Measurements from ENCODE around the gene OPA3. TPM values are rescaled to one million over a fixed set of nuclear protein-coding genes. Genes with fewer than 3 reads are reported as not detected.
"Not testable (repeated sequence)": the region's sequence is repeated elsewhere in the genome, so short reads cannot be mapped to it uniquely, and the experiment has no call there.

The OPA3 gene
- total and polyA plus RNA-seq, 2 experiments from 2014 or later = 13.7 to 26.7 TPM

DNA sequence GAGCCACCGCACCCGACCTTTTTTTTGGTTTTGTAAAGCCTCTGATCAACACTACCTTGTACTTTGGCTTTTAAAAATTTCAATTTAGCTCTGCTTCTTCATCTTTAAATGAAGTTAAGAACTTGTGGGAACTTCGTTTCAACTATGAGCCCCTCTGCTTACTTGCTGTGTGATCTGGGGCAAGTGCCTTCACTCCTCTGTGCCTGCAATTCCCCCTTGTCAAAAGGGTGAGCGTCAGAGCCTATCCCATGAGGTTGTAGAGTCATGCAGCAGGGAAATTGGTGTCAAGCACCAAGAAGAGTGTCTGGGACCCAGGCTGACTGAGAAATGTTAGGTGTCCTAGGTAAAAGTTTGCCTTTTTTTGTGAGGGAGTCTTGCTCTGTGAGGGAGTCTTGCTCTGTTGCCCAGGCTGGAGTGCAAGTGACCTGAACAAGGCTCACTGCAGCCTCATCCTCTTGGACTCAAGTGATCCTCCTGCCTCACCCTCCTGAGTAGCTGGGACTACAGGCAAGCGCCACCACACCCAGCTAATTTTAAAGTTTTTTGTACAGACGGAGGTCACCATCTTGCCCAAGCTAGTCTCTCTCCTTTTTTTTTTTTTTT lies 71.6 kb downstream of the OPA3 start:
- TF ChIP-seq, protein P1, sequence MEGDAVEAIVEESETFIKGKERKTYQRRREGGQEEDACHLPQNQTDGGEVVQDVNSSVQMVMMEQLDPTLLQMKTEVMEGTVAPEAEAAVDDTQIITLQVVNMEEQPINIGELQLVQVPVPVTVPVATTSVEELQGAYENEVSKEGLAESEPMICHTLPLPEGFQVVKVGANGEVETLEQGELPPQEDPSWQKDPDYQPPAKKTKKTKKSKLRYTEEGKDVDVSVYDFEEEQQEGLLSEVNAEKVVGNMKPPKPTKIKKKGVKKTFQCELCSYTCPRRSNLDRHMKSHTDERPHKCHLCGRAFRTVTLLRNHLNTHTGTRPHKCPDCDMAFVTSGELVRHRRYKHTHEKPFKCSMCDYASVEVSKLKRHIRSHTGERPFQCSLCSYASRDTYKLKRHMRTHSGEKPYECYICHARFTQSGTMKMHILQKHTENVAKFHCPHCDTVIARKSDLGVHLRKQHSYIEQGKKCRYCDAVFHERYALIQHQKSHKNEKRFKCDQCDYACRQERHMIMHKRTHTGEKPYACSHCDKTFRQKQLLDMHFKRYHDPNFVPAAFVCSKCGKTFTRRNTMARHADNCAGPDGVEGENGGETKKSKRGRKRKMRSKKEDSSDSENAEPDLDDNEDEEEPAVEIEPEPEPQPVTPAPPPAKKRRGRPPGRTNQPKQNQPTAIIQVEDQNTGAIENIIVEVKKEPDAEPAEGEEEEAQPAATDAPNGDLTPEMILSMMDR (IDR thresholded peaks at IDR 0.05; ENCODE audit: low read depth, low read length) = no peak
- Histone ChIP-seq H3K36me3 (peaks cover 3% of the 10 kb centered on the region), H3K4me1 (ENCODE audit: low read depth) (no peaks in the 10 kb centered on the region), H3K27ac (peak overlapping the region; percentile 1), H3K4me3 (no peak overlapping the region), H3K27me3 (no peaks in the 10 kb centered on the region), H3K9me3 (ENCODE audit: low read depth) (no peaks in the 10 kb centered on the region)
- no peak for DNase-seq (ENCODE audit: low read depth in 1 of 2, low spot score in 1 of 2)

DNA sequence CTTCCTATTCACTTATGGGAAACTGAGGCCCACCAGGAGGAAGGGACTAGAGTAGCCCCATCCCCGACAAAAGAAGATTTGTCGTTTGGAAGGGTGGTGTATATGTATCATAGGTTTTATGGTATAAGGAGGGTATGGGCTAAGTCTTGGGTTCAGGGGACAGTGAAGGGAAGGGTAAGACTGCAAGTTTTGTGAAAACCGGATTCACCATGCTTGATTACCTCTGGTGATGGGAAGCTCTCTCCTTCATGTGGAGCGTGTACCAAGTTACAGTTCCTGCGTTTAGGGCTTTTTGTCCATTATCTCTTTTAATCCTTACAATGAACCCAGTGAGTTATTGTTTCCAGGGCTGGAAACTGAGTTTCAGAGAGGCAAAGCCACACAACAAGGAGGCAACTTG lies 73.5 kb downstream of the OPA3 start:
- Histone ChIP-seq H3K9me3 (ENCODE audit: low read depth) (no peaks in the 10 kb centered on the region), H3K4me1 (ENCODE audit: low read depth) (no peaks in the 10 kb centered on the region), H3K36me3 (no peaks in the 10 kb centered on the region), H3K4me3 (no peak overlapping the region), H3K27me3 (no peaks in the 10 kb centered on the region), H3K27ac (no peak overlapping the region)
- TF ChIP-seq, protein P1 (IDR thresholded peaks at IDR 0.05; ENCODE audit: low read depth, low read length) = no peak
- no peak for DNase-seq (ENCODE audit: low read depth in 1 of 2, low spot score in 1 of 2)

DNA sequence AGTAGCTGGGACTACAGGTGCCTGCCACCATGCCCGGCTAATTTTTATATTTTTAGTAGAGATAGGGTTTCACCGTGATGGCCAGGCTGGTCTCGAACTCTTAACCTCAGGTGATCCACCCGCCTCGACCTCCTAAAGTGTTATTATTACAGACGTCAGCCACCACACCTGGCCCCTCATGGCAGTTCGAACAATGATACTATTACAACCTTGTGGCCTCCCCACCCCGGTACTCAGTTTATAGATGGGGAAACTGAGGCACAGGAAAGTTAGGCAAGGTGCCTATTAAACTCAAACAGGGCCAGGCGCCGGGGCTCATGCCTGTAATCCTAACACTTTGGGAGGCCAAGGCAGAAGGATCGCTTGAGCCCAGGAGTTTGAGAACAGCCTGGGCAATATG lies 74.2 kb downstream of the OPA3 start:
- H3K4me1 ChIP-seq (ENCODE audit: low read depth); H3K27ac ChIP-seq; H3K4me3 ChIP-seq; H3K9me3 ChIP-seq (ENCODE audit: low read depth); DNase-seq (ENCODE audit: low read depth in 1 of 2, low spot score in 1 of 2); H3K36me3 ChIP-seq; H3K27me3 ChIP-seq: not testable (repeated sequence)

DNA sequence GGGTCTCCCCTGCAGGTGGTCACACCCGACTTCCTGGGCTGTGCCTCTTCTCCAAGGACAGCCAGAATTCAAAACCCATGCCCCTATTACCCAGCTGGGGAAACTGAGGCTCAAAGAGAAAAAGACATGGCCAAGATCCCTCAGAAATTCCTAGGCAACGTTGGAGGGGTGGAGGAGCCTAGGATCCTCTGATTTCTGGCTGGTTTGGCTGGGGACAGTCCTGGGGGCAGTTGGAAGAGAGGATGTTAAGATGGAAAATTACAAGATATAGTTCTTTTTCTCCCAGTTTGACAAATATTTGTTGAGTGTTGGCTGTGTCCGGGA lies 74.9 kb downstream of the OPA3 start:
- TF ChIP-seq, protein P1 (IDR thresholded peaks at IDR 0.05; ENCODE audit: low read depth, low read length) = no peak
- peak overlapping the region; percentile 72 for H3K4me3 ChIP-seq
- H3K27me3 ChIP-seq = no peaks in the 10 kb centered on the region
- DNase-seq (ENCODE audit: low read depth in 1 of 2, low spot score in 1 of 2) = no peak
- peak overlapping the region; percentile 92 for H3K27ac ChIP-seq
- no peaks in the 10 kb centered on the region for H3K36me3 ChIP-seq
- H3K9me3 ChIP-seq (ENCODE audit: low read depth) = no peaks in the 10 kb centered on the region
- no peaks in the 10 kb centered on the region for H3K4me1 ChIP-seq (ENCODE audit: low read depth)

GRCh38 chr19:45508861-45509691 lies 75.5 kb downstream of the OPA3 start:
- peak; percentile 76 to 84 for DNase-seq (ENCODE audit: low read depth in 1 of 2, low spot score in 1 of 2)
- H3K27ac ChIP-seq = peak overlapping the region; percentile 92
- no peaks in the 10 kb centered on the region for H3K9me3 ChIP-seq (ENCODE audit: low read depth)
- H3K27me3 ChIP-seq = no peaks in the 10 kb centered on the region
- H3K4me1 ChIP-seq (ENCODE audit: low read depth) = no peaks in the 10 kb centered on the region
- no peaks in the 10 kb centered on the region for H3K36me3 ChIP-seq
- peak overlapping the region; percentile 72 for H3K4me3 ChIP-seq
- TF ChIP-seq, protein P1 (IDR thresholded peaks at IDR 0.05; ENCODE audit: low read depth, low read length) = no peak

DNA sequence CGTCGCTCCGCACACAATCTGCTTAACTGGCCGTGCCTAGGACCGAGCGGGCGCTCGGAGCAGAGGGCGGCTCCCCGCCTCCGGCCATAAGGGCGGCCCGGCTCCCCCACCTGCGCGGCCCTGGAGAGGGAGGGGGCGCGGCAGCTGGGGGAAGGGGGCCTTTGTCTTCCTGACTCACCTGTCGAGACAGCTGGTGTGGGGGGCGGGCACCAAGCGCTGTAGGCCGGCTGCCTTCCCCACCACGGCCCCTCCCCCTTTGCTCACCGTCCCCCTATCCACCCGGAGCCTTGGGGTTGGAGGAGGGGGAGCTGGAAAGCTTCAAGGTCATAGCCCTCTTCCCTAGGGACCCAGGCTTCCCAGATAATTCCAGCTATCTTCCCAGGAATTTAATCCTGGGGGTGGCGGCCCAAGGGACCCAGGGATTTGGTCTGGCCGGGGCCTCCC lies 76.2 kb downstream of the OPA3 start:
- Histone ChIP-seq H3K9me3 (ENCODE audit: low read depth) (no peaks in the 10 kb centered on the region), H3K4me3 (peak overlapping the region; percentile 72), H3K27ac (peak overlapping the region; percentile 92), H3K36me3 (no peaks in the 10 kb centered on the region), H3K4me1 (ENCODE audit: low read depth) (no peaks in the 10 kb centered on the region), H3K27me3 (no peaks in the 10 kb centered on the region)
- TF ChIP-seq, protein P1 (IDR thresholded peaks at IDR 0.05; ENCODE audit: low read depth, low read length) = no peak
- peak; percentile 49 to 76 for DNase-seq (ENCODE audit: low read depth in 1 of 2, low spot score in 1 of 2)
